Keratinocyte (primary cell): Measurements from ENCODE around the gene CBLN3. TPM values are rescaled to one million over a fixed set of nuclear protein-coding genes. Genes with fewer than 3 reads are reported as not detected.

Experiments used
- DNase-seq: peaks from one replicate; pipeline ENCODE4 v3.0.0-alpha.2; 2011; ENCODE audit warnings: low read depth, missing footprints, low spot score
- FAIRE-seq: peaks from 2 replicates; lab custom pipeline; 2011; peaks lifted over from hg19 to GRCh38; lab: Jason Lieb, UNC
- H2AFZ ChIP-seq: 2 replicates; pipeline ENCODE4 v1.6.0; 2012; ENCODE audit warnings: low read length, control low read depth, inconsistent platforms; ENCODE audit not compliant: control insufficient read depth
- H3K27ac ChIP-seq: 2 replicates; pipeline ENCODE4 v1.5.1; 2011; ENCODE audit warnings: low read length; ENCODE audit not compliant: control insufficient read depth, insufficient read depth
- H3K27me3 ChIP-seq: 3 replicates; pipeline ENCODE4 v1.6.0; 2011; ENCODE audit warnings: low read length; ENCODE audit not compliant: control insufficient read depth, insufficient read depth; ENCODE audit errors: extremely low read depth
- H3K36me3 ChIP-seq, 2 experiments: 2 replicates in 1 of 2; 3 replicates in 1 of 2; pipeline ENCODE4 v1.5.1; 2011; ENCODE audit warnings: low read length in 2 of 2, mild to moderate bottlenecking in 1 of 2; ENCODE audit not compliant: control insufficient read depth in 2 of 2, insufficient read depth in 2 of 2; ENCODE audit errors: extremely low read depth in 1 of 2
- H3K4me1 ChIP-seq: 3 replicates; pipeline ENCODE4 v1.5.1; 2011; ENCODE audit warnings: low read length; ENCODE audit not compliant: control insufficient read depth, insufficient read depth; ENCODE audit errors: extremely low read depth
- H3K4me2 ChIP-seq: 3 replicates; pipeline ENCODE4 v1.6.0; 2011; ENCODE audit warnings: low read depth, low read length; ENCODE audit not compliant: control insufficient read depth, insufficient read depth; ENCODE audit errors: extremely low read depth
- H3K4me3 ChIP-seq, 3 experiments: fragments of 200-600 bp in 1 of 3; sonication (generic) in 1 of 3; 2 replicates in 2 of 3; 3 replicates in 1 of 3; pipeline ENCODE4 v1.5.1; 2011 to 2016; ENCODE audit warnings: low read length in 3 of 3, mild to moderate bottlenecking in 3 of 3, control low read depth in 2 of 3, inconsistent platforms in 1 of 3, low read depth in 1 of 3, mixed read lengths in 1 of 3, mixed run types in 1 of 3, moderate library complexity in 1 of 3; ENCODE audit not compliant: control insufficient read depth in 2 of 3, insufficient read depth in 2 of 3; ENCODE audit errors: extremely low read depth in 1 of 3
- H3K79me2 ChIP-seq: 2 replicates; pipeline ENCODE4 v1.6.0; 2012; ENCODE audit warnings: low read length; ENCODE audit not compliant: control insufficient read depth, insufficient read depth
- H3K9ac ChIP-seq: 3 replicates; pipeline ENCODE4 v1.6.0; 2011; ENCODE audit warnings: low read length; ENCODE audit not compliant: control insufficient read depth, insufficient read depth; ENCODE audit errors: extremely low read depth
- H3K9me1 ChIP-seq: 3 replicates; pipeline ENCODE4 v1.6.0; 2011; ENCODE audit warnings: low read length; ENCODE audit not compliant: control insufficient read depth, insufficient read depth; ENCODE audit errors: extremely low read depth
- H3K9me3 ChIP-seq: 2 replicates; pipeline ENCODE4 v1.5.1; 2012; ENCODE audit warnings: low read depth, low read length; ENCODE audit not compliant: control insufficient read depth
- H4K20me1 ChIP-seq: 3 replicates; pipeline ENCODE4 v1.6.0; 2011; ENCODE audit warnings: low read length; ENCODE audit not compliant: control insufficient read depth, insufficient read depth; ENCODE audit errors: extremely low read depth
- EZH2 ChIP-seq: IDR thresholded peaks from one replicate; pipeline ENCODE4 v1.6.1; 2012; ENCODE audit warnings: inconsistent platforms, mild to moderate bottlenecking, low read length, moderate library complexity
- dilution Hi-C: fragments of 300-500 bp; cut with MboI; formaldehyde crosslinking; loops from one replicate; pipeline ENCODE4 v1.7.0; 2020; ENCODE audit warnings: low sequenced_read_pairs; ENCODE audit not compliant: extremely low pct_ligation_motif_present
- polyA plus RNA-seq, 5 experiments: library from polyadenylated mRNA; depleted of rRNA in 3 of 5; stranded (reverse) in 3 of 5; stranded (forward) in 1 of 5; unstranded in 1 of 5; fragments of >200 nt; gene quantifications; 1 replicate in 1 of 5; 2 replicates in 3 of 5; 3 replicates in 1 of 5; pipeline versions ENCODE4 v1.2.1 to v1.2.3, GENCODE V29; 2011 to 2012; ENCODE audit warnings: missing spikeins in 2 of 5, low read depth in 1 of 5, low replicate concordance in 1 of 5
- TF ChIP-seq, protein P1 (sequence below), 3 experiments: IDR thresholded peaks in 1 of 3; conservative IDR thresholded peaks in 1 of 3; optimal IDR thresholded peaks in 1 of 3; 2 replicates in 2 of 3; 3 replicates in 1 of 3; pipeline versions ENCODE3 to v1.5.1; 2011; ENCODE audit warnings: low read length in 3 of 3, mild to moderate bottlenecking in 3 of 3, moderate library complexity in 2 of 3, control low read depth in 1 of 3, inconsistent platforms in 1 of 3; ENCODE audit not compliant: insufficient read depth in 2 of 3; ENCODE audit errors: extremely low read depth in 1 of 3

The CBLN3 gene
- polyA plus RNA-seq, 1 donor (not counting 4 experiments of a cell fraction or from before 2014, with no cell fraction given) = 1.6 TPM

DNA sequence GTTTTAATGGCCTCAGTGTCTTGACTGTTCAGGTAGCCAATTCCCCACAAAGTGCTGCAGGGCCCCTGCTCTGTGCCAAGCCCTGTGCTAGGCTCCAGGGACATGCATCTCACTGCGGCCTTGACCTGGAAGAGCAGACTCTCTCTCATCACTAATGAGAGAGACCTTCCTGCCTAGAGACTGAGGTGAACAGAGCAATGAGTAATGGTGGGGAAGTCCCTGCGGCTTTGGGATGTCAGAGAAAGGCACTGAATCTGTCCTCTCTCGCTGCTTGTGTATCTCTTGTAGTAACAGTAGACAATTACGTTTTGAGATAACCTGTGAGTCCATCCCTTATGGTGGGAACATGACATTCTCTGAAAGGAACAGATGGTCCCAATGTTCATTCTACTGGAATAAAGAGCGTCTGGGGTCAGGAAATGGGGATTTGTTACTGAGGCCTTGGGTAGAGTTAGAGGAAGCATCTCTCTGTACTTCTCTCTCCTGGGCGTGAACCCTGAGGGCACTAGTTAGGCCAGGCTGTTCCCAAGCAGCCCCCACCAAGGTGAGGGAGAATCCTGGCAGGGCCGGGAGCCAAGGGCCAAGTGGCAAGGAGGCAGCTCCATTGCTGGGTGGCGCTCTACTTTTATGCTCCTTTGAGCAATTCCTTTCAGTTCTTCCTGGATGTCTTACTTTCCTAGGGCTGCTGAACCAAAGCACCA, 48.0 kb downstream of the CBLN3 start:
- H3K9me3 ChIP-seq = no peaks in the 10 kb centered on the region
- peak overlapping the region; percentile 23 for H2AFZ ChIP-seq
- no peaks in the 10 kb centered on the region for H4K20me1 ChIP-seq
- dilution Hi-C loops = no loop called here
- no peak overlapping the region for H3K4me3 ChIP-seq
- H3K9me1 ChIP-seq = no peaks in the 10 kb centered on the region
- peak; percentile 93 for FAIRE-seq
- H3K4me1 ChIP-seq = peaks cover 11% of the 10 kb centered on the region
- TF ChIP-seq EZH2 = no peak
- TF ChIP-seq, protein P1, sequence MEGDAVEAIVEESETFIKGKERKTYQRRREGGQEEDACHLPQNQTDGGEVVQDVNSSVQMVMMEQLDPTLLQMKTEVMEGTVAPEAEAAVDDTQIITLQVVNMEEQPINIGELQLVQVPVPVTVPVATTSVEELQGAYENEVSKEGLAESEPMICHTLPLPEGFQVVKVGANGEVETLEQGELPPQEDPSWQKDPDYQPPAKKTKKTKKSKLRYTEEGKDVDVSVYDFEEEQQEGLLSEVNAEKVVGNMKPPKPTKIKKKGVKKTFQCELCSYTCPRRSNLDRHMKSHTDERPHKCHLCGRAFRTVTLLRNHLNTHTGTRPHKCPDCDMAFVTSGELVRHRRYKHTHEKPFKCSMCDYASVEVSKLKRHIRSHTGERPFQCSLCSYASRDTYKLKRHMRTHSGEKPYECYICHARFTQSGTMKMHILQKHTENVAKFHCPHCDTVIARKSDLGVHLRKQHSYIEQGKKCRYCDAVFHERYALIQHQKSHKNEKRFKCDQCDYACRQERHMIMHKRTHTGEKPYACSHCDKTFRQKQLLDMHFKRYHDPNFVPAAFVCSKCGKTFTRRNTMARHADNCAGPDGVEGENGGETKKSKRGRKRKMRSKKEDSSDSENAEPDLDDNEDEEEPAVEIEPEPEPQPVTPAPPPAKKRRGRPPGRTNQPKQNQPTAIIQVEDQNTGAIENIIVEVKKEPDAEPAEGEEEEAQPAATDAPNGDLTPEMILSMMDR (optimal IDR thresholded peaks at IDR 0.05 in 1 of 3, IDR thresholded peaks at IDR 0.05 in 1 of 3, conservative IDR thresholded peaks at IDR 0.05 in 1 of 3; ENCODE audit: extremely low read depth in 1 of 3, insufficient read depth in 2 of 3, low read length in 3 of 3) = peak in 1 of 3 experiments; percentile 21
- H3K27ac ChIP-seq = no peak overlapping the region
- H3K36me3 ChIP-seq = no peaks in the 10 kb centered on the region
- H3K4me2 ChIP-seq = no peak overlapping the region
- H3K9ac ChIP-seq = peak overlapping the region; percentile 4
- no peak for DNase-seq
- H3K27me3 ChIP-seq = no peaks in the 10 kb centered on the region
- H3K79me2 ChIP-seq = no peaks in the 10 kb centered on the region

DNA sequence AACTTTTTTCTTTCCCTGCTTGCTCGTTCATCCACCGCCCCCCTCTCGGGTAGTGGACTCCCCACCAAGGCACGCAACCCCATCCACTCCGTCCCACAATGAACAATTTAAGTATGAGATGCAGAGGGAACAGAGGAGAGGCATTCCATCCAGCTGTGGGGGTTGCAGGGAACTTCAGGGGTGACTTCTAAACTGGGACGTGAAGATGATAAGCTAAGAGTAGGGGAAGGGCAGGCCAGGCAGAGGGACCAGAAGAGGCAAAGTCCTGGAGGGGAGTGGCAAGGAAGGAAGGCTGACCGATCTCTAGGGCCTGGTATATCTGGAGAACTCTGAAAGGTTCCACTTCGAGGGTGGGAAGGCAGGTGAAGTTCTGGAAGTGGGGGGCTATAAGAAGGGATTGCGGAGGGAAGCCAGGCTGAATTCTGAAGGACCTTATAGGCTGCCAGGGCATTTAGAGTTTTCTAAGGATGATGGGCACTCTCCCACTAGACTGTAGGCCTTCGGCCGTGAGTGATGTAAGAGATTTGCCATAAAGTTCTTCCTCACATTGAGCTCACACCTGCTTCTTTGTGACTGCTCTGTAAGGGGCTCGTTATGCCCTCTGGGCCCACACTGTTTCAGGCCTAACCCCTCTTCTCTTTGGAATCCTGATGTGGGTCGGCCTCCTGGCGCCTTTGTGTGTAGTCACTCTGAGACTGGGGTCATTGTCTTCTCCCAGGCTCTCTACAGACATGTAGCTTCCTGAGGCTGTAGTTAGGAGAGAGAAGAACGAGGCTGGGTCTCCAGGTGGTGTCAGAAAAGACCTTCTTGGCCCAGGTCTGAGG, 49.3 kb downstream of the CBLN3 start:
- FAIRE-seq (no peak), DNase-seq (no peak)
- Histone ChIP-seq H3K4me3 (no peak overlapping the region), H3K27me3 (no peaks in the 10 kb centered on the region), H3K9ac (no peak overlapping the region), H3K9me3 (no peaks in the 10 kb centered on the region), H2AFZ (no peak overlapping the region), H3K4me1 (peaks cover 11% of the 10 kb centered on the region), H3K27ac (no peak overlapping the region), H3K36me3 (no peaks in the 10 kb centered on the region), H4K20me1 (no peaks in the 10 kb centered on the region), H3K79me2 (no peaks in the 10 kb centered on the region), H3K9me1 (no peaks in the 10 kb centered on the region), H3K4me2 (no peak overlapping the region)
- no peak for TF ChIP-seq EZH2
- TF ChIP-seq, protein P1 (optimal IDR thresholded peaks at IDR 0.05 in 1 of 3, IDR thresholded peaks at IDR 0.05 in 1 of 3, conservative IDR thresholded peaks at IDR 0.05 in 1 of 3; ENCODE audit: extremely low read depth in 1 of 3, insufficient read depth in 2 of 3, low read length in 3 of 3) = no peak
- dilution Hi-C loops = no loop called here
